ENCODE results near the gene FAM83C.

GRCh38 chr20:35306931-35307517 is 14.8 kb upstream of the FAM83C start:
- no peak for TF ChIP-seq POLR2A (IDR thresholded peaks at IDR 0.05)
- no peak for TF ChIP-seq CTCF (IDR thresholded peaks at IDR 0.05)
